IMR-90 (cell line): ENCODE measurements around the gene EMSY. TPM values are rescaled to one million over a fixed set of nuclear protein-coding genes. Genes with fewer than 3 reads are reported as not detected.
A peak's percentile ranks its signal among the peaks of the same experiment; 100 is the strongest.

Experiments used
- ATAC-seq: fragments of 200-7000 bp; cut with Tn5 transposase; 2 replicates; pipeline ENCODE4 v1.9.1; 2020; ENCODE audit warnings: low read depth, mild to moderate bottlenecking, moderate library complexity
- BruUV-seq: library from RNA; stranded (reverse); fragments of 400-500 nt; replicated peaks from 2 replicates; lab custom pipeline; 2021; lab: Mats Ljungman, UMichigan
- CTCF ChIA-PET: fragments of 300-600 bp; formaldehyde crosslinking; extraction: SDS; loops from one replicate; lab custom pipeline; 2021; ENCODE audit warnings: antibody characterized with exemption; lab: Yijun Ruan, JAX
- POLR2A ChIA-PET: fragments of 300-600 bp; sonication (Branson Sonifier 250); formaldehyde crosslinking; loops from one replicate; lab custom pipeline; 2022; ENCODE audit warnings: antibody characterized with exemption; ENCODE audit not compliant: unreplicated experiment; lab: Charles Lee
- DNase-seq: peaks from one replicate; pipeline ENCODE4 v3.0.0; 2013
- H2AFZ ChIP-seq: replicated peaks from 2 replicates; pipeline ENCODE3; 2013; ENCODE audit warnings: low read length, mild to moderate bottlenecking; ENCODE audit not compliant: poor library complexity
- H2AK5ac ChIP-seq: 2 replicates; pipeline ENCODE4 v1.6.1; 2013; ENCODE audit warnings: low read depth, low read length, inconsistent platforms
- H2AK9ac ChIP-seq: replicated peaks from 2 replicates; pipeline ENCODE3; 2013; ENCODE audit warnings: mild to moderate bottlenecking, low read depth, low read length, moderate library complexity; ENCODE audit not compliant: poor library complexity
- H2BK120ac ChIP-seq: 2 replicates; pipeline ENCODE4 v1.6.1; 2013; ENCODE audit warnings: low read depth, low read length, inconsistent platforms
- H2BK15ac ChIP-seq: 3 replicates; pipeline ENCODE4 v1.6.1; 2013; ENCODE audit warnings: low read depth, low read length, inconsistent platforms
- H2BK20ac ChIP-seq: 2 replicates; pipeline ENCODE4 v1.6.1; 2013; ENCODE audit warnings: low read depth, mild to moderate bottlenecking, inconsistent platforms, low read length, moderate library complexity
- H2BK5ac ChIP-seq: 2 replicates; pipeline ENCODE4 v1.6.1; 2013; ENCODE audit warnings: mild to moderate bottlenecking, low read depth, low read length, inconsistent platforms; ENCODE audit not compliant: poor library complexity, severe bottlenecking
- H3K14ac ChIP-seq: replicated peaks from 2 replicates; pipeline ENCODE4 v1.6.1; 2013; ENCODE audit warnings: low read depth, low read length, inconsistent platforms
- H3K18ac ChIP-seq: 2 replicates; pipeline ENCODE4 v1.6.1; 2013; ENCODE audit warnings: low read depth, low read length, control low read depth
- H3K23ac ChIP-seq: 2 replicates; pipeline ENCODE4 v1.6.1; 2013; ENCODE audit warnings: low read depth, low read length, inconsistent platforms
- H3K27ac ChIP-seq: 2 replicates; pipeline ENCODE4 v1.5.1; 2013; ENCODE audit warnings: mild to moderate bottlenecking, control low read depth, low read length; ENCODE audit not compliant: insufficient read depth
- H3K27me3 ChIP-seq: 2 replicates; pipeline ENCODE4 v1.6.1; 2013; ENCODE audit warnings: low read length; ENCODE audit not compliant: control insufficient read depth, insufficient read depth
- H3K36me3 ChIP-seq: 2 replicates; pipeline ENCODE4 v1.6.1; 2013; ENCODE audit warnings: low read length, mixed read lengths; ENCODE audit not compliant: control insufficient read depth, insufficient read depth
- H3K4ac ChIP-seq: 2 replicates; pipeline ENCODE4 v1.6.1; 2013; ENCODE audit warnings: low read depth, low read length, inconsistent platforms
- H3K4me1 ChIP-seq: 2 replicates; pipeline ENCODE4 v1.6.1; 2013; ENCODE audit warnings: low read length, mixed read lengths; ENCODE audit not compliant: control insufficient read depth, insufficient read depth
- H3K4me2 ChIP-seq: 2 replicates; pipeline ENCODE4 v1.6.1; 2013; ENCODE audit warnings: low read depth, mild to moderate bottlenecking, control low read depth, low read length, moderate library complexity
- H3K4me3 ChIP-seq: 2 replicates; pipeline ENCODE4 v1.5.1; 2013; ENCODE audit warnings: low read depth, mild to moderate bottlenecking, control low read depth, low read length, moderate library complexity; ENCODE audit not compliant: insufficient read depth
- H3K56ac ChIP-seq: 2 replicates; pipeline ENCODE4 v1.6.1; 2013; ENCODE audit warnings: low read length, inconsistent platforms; ENCODE audit not compliant: insufficient read depth; ENCODE audit errors: extremely low read depth
- H3K79me1 ChIP-seq, 2 experiments: 2 replicates each; pipeline ENCODE4 v1.6.1; 2013; ENCODE audit warnings: low read length in 2 of 2, inconsistent platforms in 1 of 2, low read depth in 1 of 2
- H3K9ac ChIP-seq: 2 replicates; pipeline ENCODE4 v1.6.1; 2013; ENCODE audit warnings: low read depth, low read length, control low read depth
- H3K9me1 ChIP-seq: 2 replicates; pipeline ENCODE4 v1.6.1; 2013; ENCODE audit warnings: low read length, inconsistent platforms; ENCODE audit not compliant: insufficient read depth
- H3K9me3 ChIP-seq: 2 replicates; pipeline ENCODE4 v1.6.1; 2013; ENCODE audit warnings: low read length; ENCODE audit not compliant: control insufficient read depth, insufficient read depth
- H4K20me1 ChIP-seq: 2 replicates; pipeline ENCODE4 v1.6.1; 2013; ENCODE audit warnings: low read length, inconsistent platforms; ENCODE audit not compliant: insufficient read depth
- H4K5ac ChIP-seq: 2 replicates; pipeline ENCODE4 v1.6.1; 2013; ENCODE audit warnings: mild to moderate bottlenecking, low read depth, low read length, control low read depth
- H4K8ac ChIP-seq, 2 experiments: 2 replicates each; pipeline ENCODE4 v1.6.1; 2013; ENCODE audit warnings: low read depth in 2 of 2, low read length in 2 of 2, control low read depth in 1 of 2, inconsistent platforms in 1 of 2
- H4K91ac ChIP-seq: 2 replicates; pipeline ENCODE4 v1.6.1; 2013; ENCODE audit warnings: low read depth, low read length, inconsistent platforms; ENCODE audit not compliant: insufficient read depth
- BHLHE40 ChIP-seq: fragments of 150-350 bp; IDR thresholded peaks from 2 replicates; pipeline ENCODE4 v1.6.1; 2016; ENCODE audit warnings: mild to moderate bottlenecking, low read depth, low read length
- CEBPB ChIP-seq: IDR thresholded peaks from 2 replicates; pipeline ENCODE4 v1.6.1; 2012; ENCODE audit warnings: low read depth, low read length, improper control_type of control experiment
- ELK1 ChIP-seq: fragments of 150-350 bp; IDR thresholded peaks from 2 replicates; pipeline ENCODE4 v1.6.1; 2016; ENCODE audit warnings: low read depth, mild to moderate bottlenecking, low read length, moderate library complexity, borderline replicate concordance
- FOS ChIP-seq: fragments of 150-350 bp; IDR thresholded peaks from 2 replicates; pipeline ENCODE4 v1.6.1; 2016; ENCODE audit warnings: low read depth, low read length
- MAFK ChIP-seq: IDR thresholded peaks from 2 replicates; pipeline ENCODE4 v1.6.1; 2012; ENCODE audit warnings: low read depth, low read length, improper control_type of control experiment
- MAZ ChIP-seq: IDR thresholded peaks from 2 replicates; pipeline ENCODE4 v1.6.1; 2012; ENCODE audit warnings: low read depth, mild to moderate bottlenecking, low read length, improper control_type of control experiment, moderate library complexity, borderline replicate concordance
- MXI1 ChIP-seq: IDR thresholded peaks from 2 replicates; pipeline ENCODE4 v1.6.1; 2012; ENCODE audit warnings: low read depth, mild to moderate bottlenecking, low read length, moderate library complexity, borderline replicate concordance
- NFE2L2 ChIP-seq: fragments of 150-350 bp; IDR thresholded peaks from 2 replicates; pipeline ENCODE4 v1.6.1; 2016; ENCODE audit warnings: low read depth, mild to moderate bottlenecking, low read length
- POLR2A ChIP-seq: IDR thresholded peaks from 2 replicates; pipeline ENCODE4 v1.6.1; 2012; ENCODE audit warnings: mild to moderate bottlenecking, low read depth, low read length
- RAD21 ChIP-seq: IDR thresholded peaks from 2 replicates; pipeline ENCODE4 v1.6.1; 2012; ENCODE audit warnings: low read length, improper control_type of control experiment
- RFX5 ChIP-seq: IDR thresholded peaks from 2 replicates; pipeline ENCODE4 v1.8.0; 2012; ENCODE audit warnings: low read depth, mild to moderate bottlenecking, low read length, moderate library complexity
- SMC3 ChIP-seq: fragments of 150-350 bp; IDR thresholded peaks from 2 replicates; pipeline ENCODE4 v1.6.1; 2016; ENCODE audit warnings: low read depth, mild to moderate bottlenecking, antibody characterized with exemption, low read length, moderate library complexity
- dilution Hi-C: fragments of 300-500 bp; cut with HindIII; formaldehyde crosslinking; loops from one replicate; pipeline ENCODE4 v1.14.3; 2018; ENCODE audit warnings: low sequenced_read_pairs; ENCODE audit not compliant: unreplicated experiment
- in situ Hi-C: fragments of 300-500 bp; cut with MboI; formaldehyde crosslinking; loops from 3 replicates; pipeline ENCODE4 v1.14.3; 2019; ENCODE audit warnings: low sequenced_read_pairs, inconsistent platforms, mixed read lengths
- intact Hi-C: fragments of 100-400 bp; cut with micrococcal nuclease; formaldehyde crosslinking; loops from 2 replicates; pipeline ENCODE4 v1.10.0; 2022
- polyA plus RNA-seq, 3 experiments: library from polyadenylated mRNA; depleted of rRNA; stranded (reverse); fragments of >200 nt; gene quantifications; 2 replicates each; pipeline ENCODE4 v1.2.3, GENCODE V29; 2012; ENCODE audit warnings: low replicate concordance in 1 of 3
- total RNA-seq: library from RNA; depleted of rRNA; stranded (reverse); fragments of >200 nt; gene quantifications from 2 replicates; pipeline ENCODE4 v1.2.3, GENCODE V29; 2012
- TF ChIP-seq, protein P1 (sequence below): conservative IDR thresholded peaks from 2 replicates; pipeline ENCODE4 v1.5.1; 2012; ENCODE audit warnings: mild to moderate bottlenecking, low read depth, low read length, improper control_type of control experiment
- TF ChIP-seq, protein P2 (sequence below): fragments of 150-350 bp; IDR thresholded peaks from 2 replicates; pipeline ENCODE4 v1.6.1; 2017; ENCODE audit warnings: mild to moderate bottlenecking, antibody characterized with exemption, low read length, low read depth

EMSY gene
- total and polyA plus RNA-seq, 2 of the 4 experiments (the other 2 are of a cell fraction): 14.1 to 22.0 TPM

DNA sequence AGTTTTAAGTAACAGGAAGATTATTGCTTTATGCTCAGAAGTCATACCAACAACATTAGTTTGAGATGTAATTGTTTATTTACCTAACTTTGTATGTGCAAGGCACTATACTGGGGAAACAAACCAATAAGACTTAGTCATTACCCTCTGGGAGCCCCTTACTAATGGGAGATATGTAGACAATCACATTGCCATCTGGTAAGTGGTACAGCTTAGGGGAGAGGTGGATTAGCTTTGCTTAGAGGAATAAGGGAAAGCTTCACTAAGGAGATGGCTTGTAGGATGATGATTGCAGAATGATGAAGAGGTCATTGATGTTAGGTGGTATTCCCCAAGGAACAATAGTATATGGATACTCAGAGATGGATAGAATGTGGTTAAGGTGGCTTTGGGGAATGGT, 17.5 kb downstream of the EMSY start:
- H2BK5ac ChIP-seq: peak overlapping the region; percentile 8
- H3K9ac ChIP-seq: no peak overlapping the region
- no peak overlapping the region for H3K18ac ChIP-seq
- no peak overlapping the region for H2BK15ac ChIP-seq
- BruUV-seq: no TSS peak
- no peak overlapping the region for H4K5ac ChIP-seq
- H3K36me3 ChIP-seq: peaks cover 7% of the 10 kb centered on the region
- H3K4me2 ChIP-seq: no peak overlapping the region
- intact Hi-C loops (no loop called here), dilution Hi-C loops (no loop called here), in situ Hi-C loops (no loop called here)
- peak; percentile 35 for DNase-seq
- H2AK5ac ChIP-seq: no peak overlapping the region
- ATAC-seq: peak; percentile 56; the same call in 1 of the 2 replicates
- H3K4ac ChIP-seq: no peak overlapping the region
- H3K23ac ChIP-seq: no peak overlapping the region
- H3K79me1 ChIP-seq: peaks cover 8 to 32% of the 10 kb centered on the region in 2 experiments; a peak in 3 of 4 replicates
- no peak overlapping the region for H3K14ac ChIP-seq
- TF ChIP-seq SMC3 (no peak), CEBPB (no peak), NFE2L2 (no peak), MAFK (no peak), BHLHE40 (no peak), MAZ (no peak), MXI1 (no peak), RAD21 (no peak), POLR2A (no peak), RFX5 (no peak), ELK1 (no peak), FOS (no peak)
- TF ChIP-seq, protein P1, sequence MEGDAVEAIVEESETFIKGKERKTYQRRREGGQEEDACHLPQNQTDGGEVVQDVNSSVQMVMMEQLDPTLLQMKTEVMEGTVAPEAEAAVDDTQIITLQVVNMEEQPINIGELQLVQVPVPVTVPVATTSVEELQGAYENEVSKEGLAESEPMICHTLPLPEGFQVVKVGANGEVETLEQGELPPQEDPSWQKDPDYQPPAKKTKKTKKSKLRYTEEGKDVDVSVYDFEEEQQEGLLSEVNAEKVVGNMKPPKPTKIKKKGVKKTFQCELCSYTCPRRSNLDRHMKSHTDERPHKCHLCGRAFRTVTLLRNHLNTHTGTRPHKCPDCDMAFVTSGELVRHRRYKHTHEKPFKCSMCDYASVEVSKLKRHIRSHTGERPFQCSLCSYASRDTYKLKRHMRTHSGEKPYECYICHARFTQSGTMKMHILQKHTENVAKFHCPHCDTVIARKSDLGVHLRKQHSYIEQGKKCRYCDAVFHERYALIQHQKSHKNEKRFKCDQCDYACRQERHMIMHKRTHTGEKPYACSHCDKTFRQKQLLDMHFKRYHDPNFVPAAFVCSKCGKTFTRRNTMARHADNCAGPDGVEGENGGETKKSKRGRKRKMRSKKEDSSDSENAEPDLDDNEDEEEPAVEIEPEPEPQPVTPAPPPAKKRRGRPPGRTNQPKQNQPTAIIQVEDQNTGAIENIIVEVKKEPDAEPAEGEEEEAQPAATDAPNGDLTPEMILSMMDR: no peak
- TF ChIP-seq, protein P2, sequence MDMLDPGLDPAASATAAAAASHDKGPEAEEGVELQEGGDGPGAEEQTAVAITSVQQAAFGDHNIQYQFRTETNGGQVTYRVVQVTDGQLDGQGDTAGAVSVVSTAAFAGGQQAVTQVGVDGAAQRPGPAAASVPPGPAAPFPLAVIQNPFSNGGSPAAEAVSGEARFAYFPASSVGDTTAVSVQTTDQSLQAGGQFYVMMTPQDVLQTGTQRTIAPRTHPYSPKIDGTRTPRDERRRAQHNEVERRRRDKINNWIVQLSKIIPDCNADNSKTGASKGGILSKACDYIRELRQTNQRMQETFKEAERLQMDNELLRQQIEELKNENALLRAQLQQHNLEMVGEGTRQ: no peak
- no peaks in the 10 kb centered on the region for H3K27me3 ChIP-seq
- H3K4me3 ChIP-seq: no peak overlapping the region
- no peak overlapping the region for H3K27ac ChIP-seq
- H3K56ac ChIP-seq: no peak overlapping the region
- ChIA-PET CTCF (no interaction called here), POLR2A (no interaction called here)
- H4K91ac ChIP-seq: no peak overlapping the region
- H3K4me1 ChIP-seq: peaks cover 2% of the 10 kb centered on the region; the same call in 1 of the 2 replicates
- no peak overlapping the region for H4K8ac ChIP-seq
- H2AFZ ChIP-seq: no peak overlapping the region
- H3K9me1 ChIP-seq: peaks cover 6% of the 10 kb centered on the region
- H2BK120ac ChIP-seq: no peak overlapping the region
- no peaks in the 10 kb centered on the region for H3K9me3 ChIP-seq
- H2BK20ac ChIP-seq: no peak overlapping the region
- H2AK9ac ChIP-seq: no peak overlapping the region
- no peaks in the 10 kb centered on the region for H4K20me1 ChIP-seq
